Activated CD4-positive, alpha-beta T cell treated with anti-CD3 and anti-CD28 coated beads for 1 hour (primary cell): ENCODE measurements around the gene TMEM138.

Experiments
- DNase-seq: peaks from one replicate; pipeline ENCODE4 v3.0.0-alpha.2; 2020

The TMEM138 gene

DNA sequence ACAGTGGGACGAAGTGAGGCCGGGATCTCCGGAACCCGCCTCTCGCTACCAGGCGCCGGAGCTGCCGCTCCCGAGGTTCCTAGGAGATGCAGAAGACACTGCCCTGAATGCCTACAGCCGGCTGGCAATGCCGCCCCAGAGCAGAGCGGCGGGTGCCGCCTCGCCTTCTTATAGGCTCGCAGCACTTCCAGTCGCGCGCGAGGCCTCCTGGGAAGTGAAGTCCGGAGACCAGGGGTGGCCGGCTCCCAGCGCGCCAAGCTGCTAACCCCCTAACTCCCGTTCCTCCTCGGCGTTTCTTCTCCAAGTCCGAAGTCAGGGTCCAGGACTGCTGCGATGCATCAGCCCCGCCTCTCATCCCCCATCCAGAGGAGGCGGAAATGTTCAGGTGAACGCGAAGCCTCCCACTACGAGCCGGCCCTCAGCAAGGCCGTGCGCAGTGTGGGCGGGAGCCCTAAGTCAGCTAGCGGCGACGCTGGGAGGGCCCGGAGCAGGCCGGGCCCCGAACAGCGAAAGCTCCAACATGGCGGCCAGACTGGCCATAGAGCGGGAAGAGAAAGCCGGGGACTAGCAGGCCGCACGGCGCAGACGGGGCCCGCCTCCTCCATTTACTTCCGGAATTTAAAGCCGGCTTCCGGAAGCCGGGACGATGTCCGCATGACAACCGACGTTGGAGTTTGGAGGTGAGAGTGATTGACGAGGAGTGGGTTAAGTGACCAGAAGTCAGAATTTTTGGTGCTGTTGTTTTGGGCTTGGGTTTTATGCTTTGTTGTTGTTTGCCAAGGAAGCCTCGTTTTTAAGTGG is at the start of gene TMEM138, which contains the start of gene CYB561A3:
Gene TMEM138, plus strand, starts transcription at position 634 of the 801 bp plus-strand sequence. CDS start 2,017 bp downstream, outside the sequence.
Gene CYB561A3, minus strand, starts transcription at position 142 of the 801 bp plus-strand sequence. CDS start 5,169 bp downstream, outside the sequence.
- peak; percentile 78 for DNase-seq

- DNase-seq: no peak
Measured at GRCh38 chr11:61315260-61315659, 46.9 kb upstream of the TMEM138 start.

DNA sequence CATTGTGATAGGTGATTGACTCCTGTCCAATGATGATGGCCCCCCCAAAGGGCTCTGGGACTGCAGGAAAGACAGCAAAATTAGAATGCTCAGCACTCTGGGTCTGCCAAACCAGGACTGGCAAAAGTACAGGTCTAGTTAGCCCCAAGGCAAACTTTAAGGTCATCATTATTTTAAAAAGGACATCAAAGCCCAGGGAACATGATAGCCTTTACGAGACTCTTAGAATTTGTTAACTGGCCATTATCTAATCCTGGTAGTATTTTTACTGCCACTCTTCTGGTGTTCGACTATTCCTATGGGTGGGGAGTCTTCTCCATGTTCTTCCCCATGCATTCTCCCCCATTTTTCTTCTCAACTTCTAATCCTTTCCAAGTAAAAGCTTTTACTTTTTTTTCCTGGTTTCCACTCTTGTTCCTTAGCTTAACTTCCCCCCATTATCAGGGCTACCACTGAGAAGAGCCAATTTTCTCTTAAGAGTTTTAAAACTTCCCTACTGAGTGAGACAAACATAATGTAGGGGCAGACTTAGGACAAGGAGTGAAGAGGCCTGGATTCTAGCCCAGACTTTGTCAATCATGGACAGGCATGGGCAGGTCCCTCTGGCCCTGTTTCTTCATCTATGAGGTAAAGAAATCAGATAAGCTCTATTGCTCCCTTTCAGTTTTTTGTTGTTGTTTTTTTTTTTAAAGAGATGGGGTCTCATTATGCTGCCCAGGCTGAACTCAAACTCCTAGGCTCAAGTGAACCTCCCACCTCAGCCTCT is 36.3 kb upstream of the TMEM138 start:
- no peak for DNase-seq

GRCh38 chr11:61327669-61328071 is 34.5 kb upstream of the TMEM138 start:
- DNase-seq: no peak

DNA sequence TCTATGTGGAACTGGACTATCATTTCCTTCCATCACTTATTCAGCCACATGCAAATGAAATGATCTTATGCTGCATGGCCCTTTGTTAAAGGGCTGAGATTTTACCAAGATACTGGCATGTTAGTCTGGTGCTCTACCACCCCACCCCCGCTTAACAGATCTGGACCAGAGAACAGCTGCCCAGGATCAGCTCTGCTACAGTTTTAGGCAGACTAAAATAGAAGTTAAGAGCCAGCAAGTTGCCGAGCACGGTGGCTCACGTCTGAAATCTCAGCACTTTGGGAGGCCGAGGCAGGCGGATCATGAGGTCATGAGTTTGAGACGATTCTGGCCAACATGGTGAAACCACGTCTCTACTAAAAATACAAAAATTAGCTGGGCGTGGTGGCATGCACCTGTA is 33.8 kb upstream of the TMEM138 start:
- DNase-seq: no peak

GRCh38 chr11:61329871-61330270 is 32.3 kb upstream of the TMEM138 start:
- DNase-seq: no peak

DNA sequence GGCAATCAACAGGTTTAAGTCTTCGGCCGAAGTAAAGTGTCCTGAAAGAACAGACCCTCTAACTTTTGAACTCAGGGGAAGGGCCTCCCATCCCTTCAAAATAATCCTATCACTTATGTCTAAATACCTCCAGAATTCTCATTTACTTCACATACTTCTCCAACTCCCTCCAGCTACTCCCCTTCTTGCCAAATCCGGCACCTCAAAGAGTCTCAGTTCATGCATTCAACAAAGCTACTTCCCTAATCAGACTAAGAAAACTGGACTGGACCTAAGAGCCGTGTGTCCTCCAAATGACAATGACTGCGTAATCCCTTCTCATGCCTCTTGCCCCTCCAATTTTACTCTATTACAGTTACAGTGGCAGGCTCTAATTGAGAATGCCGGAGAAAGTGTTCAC is 30.5 kb upstream of the TMEM138 start:
- DNase-seq: no peak

GRCh38 chr11:61332281-61332796 is 29.8 kb upstream of the TMEM138 start:
- no peak for DNase-seq

- peak; percentile 94 for DNase-seq
Measured at GRCh38 chr11:61332797-61333549, 29.2 kb upstream of the TMEM138 start, which contains the start of the genes DDB1 and TKFC. TSS of gene DDB1 (minus strand) at chr11:61333105. CDS start at chr11:61332968, 137 bp downstream. TSS of gene TKFC (plus strand) at chr11:61333228. CDS start at chr11:61334729, 1,501 bp downstream.

- no peak for DNase-seq
Measured at GRCh38 chr11:61333550-61334433, 28.4 kb upstream of the TMEM138 start.

DNA sequence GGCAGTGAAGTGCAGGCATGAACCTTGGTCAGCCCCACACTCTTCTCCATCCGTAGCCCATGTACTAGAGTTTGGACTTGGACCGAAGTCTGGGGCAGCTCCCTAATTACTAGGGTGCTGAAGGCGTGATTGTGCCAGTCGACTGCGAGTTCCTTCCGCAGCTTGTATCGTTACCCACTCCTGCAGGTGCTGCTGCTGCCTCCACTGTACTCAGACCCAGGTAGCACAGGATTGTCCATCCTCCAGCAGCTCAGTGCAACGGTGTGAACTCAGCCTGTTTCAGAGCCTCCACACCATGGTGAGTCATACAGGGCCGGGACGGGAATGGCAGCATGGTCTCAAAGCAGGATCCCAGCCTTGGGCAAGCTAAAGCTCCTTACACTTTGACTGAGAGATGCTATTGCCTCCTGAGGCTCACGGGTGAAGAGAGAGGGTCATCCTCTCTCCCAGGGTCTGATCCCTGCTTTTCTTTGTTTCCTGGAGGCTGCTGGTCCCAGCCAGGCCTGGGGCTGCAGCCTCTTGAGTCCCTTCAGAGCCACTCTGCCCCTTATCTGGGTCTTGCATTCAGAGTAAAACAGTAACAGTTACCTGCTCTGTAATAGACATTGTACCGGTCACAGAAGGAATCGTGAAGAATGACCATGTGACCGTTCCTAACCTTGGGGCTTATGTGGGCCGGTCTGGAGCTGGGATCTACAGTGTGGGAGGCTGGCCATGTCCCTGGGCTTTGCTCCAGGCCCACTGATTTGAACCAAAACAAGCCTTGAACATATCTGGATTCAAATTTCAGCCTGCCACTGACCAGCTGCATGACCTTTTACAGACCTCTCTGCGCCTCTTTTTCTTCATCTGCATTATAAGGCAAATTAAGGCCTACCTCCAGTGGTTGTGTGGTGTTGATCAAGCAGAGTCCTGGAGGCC is 27.5 kb upstream of the TMEM138 start:
- no peak for DNase-seq

- no peak for DNase-seq
Measured at GRCh38 chr11:61335355-61335710, 26.8 kb upstream of the TMEM138 start.

DNA sequence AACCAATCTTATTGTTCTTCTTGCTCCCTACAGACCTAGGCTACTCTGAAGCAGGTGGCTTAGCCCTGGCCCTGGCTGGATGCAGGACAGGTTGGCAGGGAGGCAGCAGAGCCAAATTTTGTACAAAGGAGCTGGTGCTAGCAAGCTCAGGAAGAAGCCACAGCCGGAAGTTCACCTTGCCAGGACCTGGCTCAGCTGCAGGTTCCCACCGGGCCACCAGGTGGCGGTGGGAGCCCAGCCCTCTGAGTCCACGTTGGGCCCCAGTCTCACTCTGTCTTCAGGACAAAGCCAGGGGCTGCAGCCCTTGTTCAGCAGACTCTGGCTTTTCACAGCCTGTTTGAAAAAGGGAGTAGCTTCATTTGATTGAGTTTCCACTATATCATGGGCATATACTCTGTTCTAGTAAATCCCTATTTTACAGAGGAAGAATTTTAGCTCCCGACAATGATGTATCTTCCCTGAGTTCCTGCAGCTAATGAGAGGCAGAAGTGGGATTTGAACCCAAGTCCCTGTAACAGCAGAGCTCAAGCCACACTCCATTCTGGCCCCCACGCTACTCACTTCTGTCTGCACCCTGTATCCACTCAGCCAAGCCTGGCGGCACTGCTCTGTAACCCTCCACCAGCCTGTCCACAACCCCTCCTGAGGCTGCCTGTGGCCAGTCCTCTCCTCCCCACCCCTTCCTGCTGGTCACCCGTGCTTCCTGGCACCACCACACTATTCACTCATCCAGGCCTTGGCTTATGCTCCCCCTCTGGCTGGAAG is 25.8 kb upstream of the TMEM138 start:
- DNase-seq: peak; percentile 74

DNA sequence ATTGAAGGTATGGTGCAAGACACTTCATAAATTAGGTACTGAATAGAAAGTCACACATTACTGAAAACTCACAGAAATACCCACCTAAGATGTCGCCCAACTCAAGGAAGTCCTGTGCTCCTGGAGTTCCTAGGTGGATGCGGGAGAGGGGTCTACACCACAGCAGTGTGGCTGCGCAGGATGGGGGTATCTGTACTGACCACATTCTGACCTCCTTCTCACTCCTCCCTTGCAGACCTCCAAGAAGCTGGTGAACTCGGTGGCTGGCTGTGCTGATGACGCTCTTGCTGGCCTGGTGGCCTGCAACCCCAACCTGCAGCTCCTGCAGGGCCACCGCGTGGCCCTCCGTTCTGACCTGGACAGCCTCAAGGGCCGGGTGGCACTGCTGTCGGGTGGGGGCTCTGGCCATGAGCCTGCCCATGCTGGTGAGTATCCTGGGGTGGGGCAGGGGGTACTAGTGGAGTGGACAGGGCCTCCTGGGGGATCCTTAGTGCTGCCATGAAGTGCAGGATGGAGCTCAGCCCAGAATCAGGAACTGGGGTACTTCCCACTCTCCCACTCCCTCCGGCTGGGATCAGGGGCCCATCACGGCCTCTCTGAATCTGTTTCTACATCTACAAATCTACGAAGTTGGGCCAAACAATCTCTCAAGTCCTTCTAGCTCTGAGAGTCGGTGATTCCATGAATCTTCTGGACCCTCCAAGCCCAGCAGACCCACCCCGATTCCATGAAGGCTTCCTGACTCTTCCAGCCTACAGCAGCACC is 24.3 kb upstream of the TMEM138 start:
- no peak for DNase-seq

- no peak for DNase-seq
Measured at GRCh38 chr11:61338783-61339489, 23.2 kb upstream of the TMEM138 start.

DNA sequence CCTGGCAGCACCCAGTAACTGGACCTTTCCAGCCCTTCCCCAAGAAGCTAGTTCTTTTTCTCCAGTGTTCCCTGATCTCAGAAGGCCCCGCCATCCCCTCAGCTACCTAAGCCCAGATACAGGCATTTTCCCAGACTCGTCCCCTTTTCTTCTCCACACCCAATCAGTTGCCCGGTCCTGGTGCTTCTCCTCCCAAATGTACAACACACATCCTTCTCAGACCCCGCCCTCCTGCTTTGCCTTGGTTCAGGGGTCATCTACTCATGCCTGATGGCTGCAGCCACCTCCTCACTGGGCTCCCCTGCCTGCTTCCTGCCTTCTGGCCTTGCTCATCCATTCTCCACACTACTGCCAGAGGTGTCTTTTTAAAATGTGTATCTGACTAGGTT is 22.7 kb upstream of the TMEM138 start:
- no peak for DNase-seq

DNA sequence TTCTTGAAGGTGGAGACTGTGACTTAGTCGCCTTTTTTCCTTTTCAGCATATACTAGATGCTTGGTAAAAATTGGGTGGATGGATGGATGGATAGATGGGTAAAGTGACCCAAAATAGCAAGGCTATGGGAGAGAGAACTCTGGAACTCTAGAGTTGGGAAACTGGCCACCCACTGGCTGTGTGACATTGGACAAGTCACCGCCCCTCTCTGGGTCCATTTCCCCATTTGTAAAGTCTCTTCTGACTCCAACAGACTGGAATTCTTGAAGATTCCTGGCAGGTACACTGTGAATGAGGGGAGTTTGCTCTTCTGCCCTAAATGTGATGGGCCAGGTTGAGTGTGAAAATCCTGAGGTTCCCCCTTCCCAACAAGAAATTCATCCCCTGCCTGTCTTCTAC is 21.2 kb upstream of the TMEM138 start:
- DNase-seq: no peak

DNA sequence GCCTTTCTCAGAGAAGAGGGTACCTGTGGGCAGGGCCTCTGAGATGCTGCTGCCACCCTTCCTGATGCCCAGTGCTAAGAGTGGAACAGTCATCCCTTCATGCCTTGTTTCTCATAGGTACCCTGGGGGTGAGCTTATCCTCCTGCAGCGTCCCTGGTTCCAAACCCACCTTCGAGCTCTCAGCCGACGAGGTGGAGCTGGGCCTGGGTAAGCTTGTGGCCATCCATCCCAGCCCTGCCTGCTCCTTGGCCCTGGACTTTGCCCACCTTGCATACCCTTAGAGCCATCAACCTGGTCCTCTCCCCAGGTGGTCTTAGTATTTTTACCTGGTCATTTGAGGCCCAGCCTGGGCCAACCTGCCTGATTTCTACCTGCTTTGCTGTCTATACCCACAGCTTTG is 20.5 kb upstream of the TMEM138 start:
- DNase-seq: no peak
